DND-41 (cell line): ENCODE results near the gene ZDHHC14.

Experiments used
- ATAC-seq: fragments of 200-7000 bp; cut with Tn5 transposase; 3 replicates; pipeline ENCODE4 v1.9.1; 2021; ENCODE audit warnings: low read depth; ENCODE audit not compliant: insufficient read depth
- DNase-seq: peaks from one replicate; pipeline ENCODE4 v3.0.0-alpha.2; 2020
- H2AFZ ChIP-seq: 2 replicates; pipeline ENCODE4 v1.6.0; 2012; ENCODE audit warnings: low read depth, low read length
- H3K27ac ChIP-seq: 2 replicates; pipeline ENCODE4 v1.5.1; 2012; ENCODE audit warnings: low read length, inconsistent platforms
- H3K27me3 ChIP-seq: fragments of 200-600 bp; sonication (generic); 2 replicates; pipeline ENCODE4 v1.6.0; 2012; ENCODE audit warnings: low read length, mild to moderate bottlenecking, inconsistent platforms; ENCODE audit not compliant: insufficient read depth, poor library complexity
- H3K36me3 ChIP-seq: 2 replicates; pipeline ENCODE4 v1.5.1; 2012; ENCODE audit warnings: low read length, inconsistent platforms; ENCODE audit not compliant: insufficient read depth
- H3K4me1 ChIP-seq: 2 replicates; pipeline ENCODE4 v1.5.1; 2012; ENCODE audit warnings: mild to moderate bottlenecking, low read length; ENCODE audit not compliant: insufficient read depth
- H3K4me2 ChIP-seq: 2 replicates; pipeline ENCODE4 v1.6.0; 2012; ENCODE audit warnings: mild to moderate bottlenecking, moderate library complexity, low read length, inconsistent platforms; ENCODE audit not compliant: insufficient read depth
- H3K4me3 ChIP-seq, 2 experiments: fragments of 200-600 bp in 1 of 2; shearing (Covaris generic) in 1 of 2; 2 replicates each; pipeline ENCODE4 v1.5.1; 2012 to 2016; ENCODE audit warnings: inconsistent platforms in 2 of 2, low read length in 2 of 2, mild to moderate bottlenecking in 2 of 2, low read depth in 1 of 2, moderate library complexity in 1 of 2
- H3K79me2 ChIP-seq: 2 replicates; pipeline ENCODE4 v1.6.0; 2012; ENCODE audit warnings: low read length, inconsistent platforms; ENCODE audit not compliant: insufficient read depth
- H3K9ac ChIP-seq: 2 replicates; pipeline ENCODE4 v1.6.0; 2012; ENCODE audit warnings: low read depth, mild to moderate bottlenecking, inconsistent platforms, low read length, moderate library complexity
- H3K9me3 ChIP-seq: 2 replicates; pipeline ENCODE4 v1.5.1; 2012; ENCODE audit warnings: low read length, moderate library complexity, mild to moderate bottlenecking, inconsistent platforms; ENCODE audit not compliant: insufficient read depth, severe bottlenecking
- H4K20me1 ChIP-seq: 2 replicates; pipeline ENCODE4 v1.6.0; 2012; ENCODE audit warnings: low read length; ENCODE audit not compliant: insufficient read depth
- CTCF ChIP-seq: IDR thresholded peaks from 2 replicates; pipeline ENCODE4 v1.5.1; 2012; ENCODE audit warnings: borderline replicate concordance, low read length, moderate library complexity, mild to moderate bottlenecking; ENCODE audit not compliant: poor library complexity, severe bottlenecking; ENCODE audit errors: extremely low read depth
- EZH2 ChIP-seq: IDR thresholded peaks from 3 replicates; pipeline ENCODE4 v1.6.1; 2012; ENCODE audit warnings: borderline replicate concordance, low read depth, mild to moderate bottlenecking, moderate library complexity, low read length, inconsistent platforms; ENCODE audit not compliant: severe bottlenecking

Gene ZDHHC14

GRCh38 chr6:157684620-157685299 is 303.8 kb downstream of the ZDHHC14 start:
- H3K27ac ChIP-seq = no peak overlapping the region

GRCh38 chr6:157685596-157686280 is 304.7 kb downstream of the ZDHHC14 start:
- H4K20me1 ChIP-seq = no peaks in the 10 kb centered on the region
- H3K4me2 ChIP-seq = no peak overlapping the region
- H2AFZ ChIP-seq = no peak overlapping the region
- H3K4me1 ChIP-seq = no peaks in the 10 kb centered on the region
- H3K9ac ChIP-seq = no peak overlapping the region
- TF ChIP-seq CTCF (no peak), EZH2 (no peak)
- no peaks in the 10 kb centered on the region for H3K79me2 ChIP-seq
- ATAC-seq = no peak
- H3K9me3 ChIP-seq = no peaks in the 10 kb centered on the region
- no peak overlapping the region for H3K27ac ChIP-seq
- H3K4me3 ChIP-seq = no peak overlapping the region
- DNase-seq = no peak
- peaks cover 10% of the 10 kb centered on the region for H3K27me3 ChIP-seq
- no peaks in the 10 kb centered on the region for H3K36me3 ChIP-seq

More at GRCh38 chr6:157684620-157685299, 303.8 kb downstream of the ZDHHC14 start:
- no peak overlapping the region for H3K4me2 ChIP-seq
- H3K4me1 ChIP-seq = no peaks in the 10 kb centered on the region
- no peaks in the 10 kb centered on the region for H3K79me2 ChIP-seq
- no peak overlapping the region for H3K4me3 ChIP-seq
- ATAC-seq (no peak), DNase-seq (no peak)
- no peak for TF ChIP-seq CTCF
- TF ChIP-seq EZH2 = no peak
- no peaks in the 10 kb centered on the region for H3K9me3 ChIP-seq
- H3K27me3 ChIP-seq = peaks cover 20% of the 10 kb centered on the region
- no peaks in the 10 kb centered on the region for H3K36me3 ChIP-seq
- no peak overlapping the region for H2AFZ ChIP-seq
- no peaks in the 10 kb centered on the region for H4K20me1 ChIP-seq
- H3K9ac ChIP-seq = no peak overlapping the region

GRCh38 chr6:157688275-157688959 is 307.4 kb downstream of the ZDHHC14 start:
- H3K4me3 ChIP-seq = no peak overlapping the region
- no peaks in the 10 kb centered on the region for H3K79me2 ChIP-seq
- H3K4me1 ChIP-seq = no peaks in the 10 kb centered on the region
- ATAC-seq = no peak
- no peak for DNase-seq
- no peaks in the 10 kb centered on the region for H3K9me3 ChIP-seq
- H3K9ac ChIP-seq = no peak overlapping the region
- peaks cover 13% of the 10 kb centered on the region for H3K27me3 ChIP-seq
- no peak overlapping the region for H3K27ac ChIP-seq
- H2AFZ ChIP-seq = no peak overlapping the region
- no peaks in the 10 kb centered on the region for H3K36me3 ChIP-seq
- no peaks in the 10 kb centered on the region for H4K20me1 ChIP-seq
- no peak overlapping the region for H3K4me2 ChIP-seq
- no peak for TF ChIP-seq CTCF
- TF ChIP-seq EZH2 = no peak
